A549 (cell line): ENCODE results near the gene C1orf21. TPM values are rescaled to one million over a fixed set of nuclear protein-coding genes. Genes with fewer than 3 reads are reported as not detected.

Experiments
- ATAC-seq, 2 experiments: fragments of 200-7000 bp in 1 of 2; fragments of >200 bp in 1 of 2; cut with Nextera tagmentation in 1 of 2; cut with Tn5 transposase in 1 of 2; 3 replicates each; pipeline versions ENCODE4 v1.8.0 to v1.9.1; 2018 to 2020; ENCODE audit warnings: mild to moderate bottlenecking in 1 of 2, moderate library complexity in 1 of 2
- CTCF ChIA-PET: fragments of 300-600 bp; sonication (Branson Sonifier 250); formaldehyde crosslinking; extraction: SDS; loops from one replicate; lab custom pipeline; 2021; ENCODE audit warnings: antibody characterized with exemption, inconsistent platforms; lab: Yijun Ruan, JAX
- POLR2A ChIA-PET: fragments of 350-600 bp; formaldehyde crosslinking; extraction: SDS; loops from one replicate; lab custom pipeline; 2021; ENCODE audit warnings: antibody characterized with exemption, inconsistent platforms; lab: Yijun Ruan, JAX
- DNase-seq, 2 experiments: peaks; one replicate each; pipeline versions ENCODE4 v3.0.0 to v3.0.0-alpha.2; 2011 to 2016; ENCODE audit warnings: low read depth in 1 of 2, low spot score in 1 of 2
- FAIRE-seq: peaks from 2 replicates; lab custom pipeline; 2011; peaks lifted over from hg19 to GRCh38; lab: Jason Lieb, UNC
- H3K27ac ChIP-seq, 2 experiments: fragments of >200 bp; sonication (Bioruptor Twin); formaldehyde crosslinking; 3 replicates each; pipeline ENCODE4 v1.5.1; 2016 to 2017
- H3K4me1 ChIP-seq: fragments of >200 bp; sonication (Bioruptor Twin); formaldehyde crosslinking; 3 replicates; pipeline ENCODE4 v1.6.1; 2016
- H3K4me2 ChIP-seq: fragments of >200 bp; sonication (Bioruptor Twin); formaldehyde crosslinking; 3 replicates; pipeline ENCODE4 v1.6.1; 2016
- H3K4me3 ChIP-seq: fragments of >200 bp; sonication (Bioruptor Twin); formaldehyde crosslinking; 3 replicates; pipeline ENCODE4 v1.5.1; 2016
- H3K9me3 ChIP-seq: fragments of >200 bp; sonication (Bioruptor Twin); formaldehyde crosslinking; 3 replicates; pipeline ENCODE4 v1.6.1; 2016
- CEBPB ChIP-seq, 2 experiments: fragments of >200 bp in 1 of 2; sonication (Bioruptor Twin) in 1 of 2; formaldehyde crosslinking in 1 of 2; IDR thresholded peaks; 2 replicates each; pipeline ENCODE4 v1.6.1; 2012 to 2016
- CHD2 ChIP-seq: fragments of 150-350 bp; IDR thresholded peaks from 2 replicates; pipeline ENCODE4 v1.6.1; 2014; ENCODE audit warnings: low read length; ENCODE audit not compliant: partially characterized antibody
- EHF ChIP-seq: fragments of 250-450 bp; sonication (Bioruptor Pico); IDR thresholded peaks from 2 replicates; pipeline ENCODE4 v1.5.0; 2020; ENCODE audit warnings: mild to moderate bottlenecking
- EP300 ChIP-seq, 2 experiments: fragments of >200 bp; sonication (Bioruptor Twin); formaldehyde crosslinking; IDR thresholded peaks; 2 replicates in 1 of 2; 3 replicates in 1 of 2; pipeline ENCODE4 v1.6.1; 2016 to 2017
- ESRRA ChIP-seq: fragments of 150-350 bp; IDR thresholded peaks from 2 replicates; pipeline ENCODE4 v1.6.1; 2014; ENCODE audit warnings: mild to moderate bottlenecking, low read length, borderline replicate concordance
- FOSL2 ChIP-seq, 2 experiments: fragments of 450-650 bp in 1 of 2; fragments of >200 bp in 1 of 2; sonication (Bioruptor Twin) in 1 of 2; formaldehyde crosslinking; IDR thresholded peaks; 2 replicates each; pipeline versions ENCODE4 v1.5.0 to v1.6.1; 2016 to 2020; ENCODE audit warnings: mild to moderate bottlenecking in 1 of 2, moderate library complexity in 1 of 2
- GATA3 ChIP-seq: IDR thresholded peaks from 2 replicates; pipeline ENCODE4 v1.6.1; 2012; ENCODE audit warnings: borderline replicate concordance
- HDAC2 ChIP-seq: fragments of 200-600 bp; sonication (generic); IDR thresholded peaks from 2 replicates; pipeline ENCODE4 v1.6.1; 2016
- HOXB13 ChIP-seq: fragments of 250-450 bp; sonication (Bioruptor Pico); IDR thresholded peaks from 2 replicates; pipeline ENCODE4 v1.5.0; 2020; ENCODE audit warnings: low read depth, mild to moderate bottlenecking, moderate library complexity
- HOXB5 ChIP-seq: fragments of 250-450 bp; sonication (Bioruptor Pico); IDR thresholded peaks from 2 replicates; pipeline ENCODE4 v1.5.0; 2020; ENCODE audit warnings: mild to moderate bottlenecking, moderate library complexity
- JUN ChIP-seq, 2 experiments: fragments of >200 bp; sonication (Bioruptor Twin); formaldehyde crosslinking; IDR thresholded peaks; 2 replicates in 1 of 2; 3 replicates in 1 of 2; pipeline ENCODE4 v1.6.1; 2016 to 2017
- JUNB ChIP-seq: fragments of >200 bp; sonication (Bioruptor Twin); formaldehyde crosslinking; IDR thresholded peaks from 2 replicates; pipeline ENCODE4 v1.6.1; 2016
- KDM1A ChIP-seq: fragments of 200-600 bp; sonication (generic); IDR thresholded peaks from 2 replicates; pipeline ENCODE4 v1.6.1; 2016; ENCODE audit warnings: low read depth, mild to moderate bottlenecking
- MAFK ChIP-seq: fragments of 450-650 bp; IDR thresholded peaks from 2 replicates; pipeline ENCODE4 v1.6.1; 2014; ENCODE audit not compliant: partially characterized antibody
- NPAS2 ChIP-seq: fragments of 250-450 bp; sonication (Bioruptor Pico); IDR thresholded peaks from 2 replicates; pipeline ENCODE4 v1.8.0; 2022; ENCODE audit warnings: mild to moderate bottlenecking, moderate library complexity, borderline replicate concordance
- NR3C1 ChIP-seq: fragments of >200 bp; sonication (Bioruptor Twin); formaldehyde crosslinking; IDR thresholded peaks from 3 replicates; pipeline ENCODE4 v1.6.1; 2017
- POLR2AphosphoS2 ChIP-seq: conservative IDR thresholded peaks from 2 replicates; pipeline ENCODE4 v1.6.1; 2012; ENCODE audit warnings: low read length, improper control_type of control experiment, inconsistent platforms
- SMC3 ChIP-seq: fragments of >200 bp; sonication (Bioruptor Twin); formaldehyde crosslinking; IDR thresholded peaks from 3 replicates; pipeline ENCODE4 v1.6.1; 2018; ENCODE audit warnings: inconsistent platforms
- TFCP2L1 ChIP-seq: fragments of 250-450 bp; sonication (Bioruptor Pico); IDR thresholded peaks from 2 replicates; pipeline ENCODE4 v1.5.0; 2021; ENCODE audit warnings: mild to moderate bottlenecking
- ZNF302 ChIP-seq: fragments of 250-450 bp; sonication (Bioruptor Pico); IDR thresholded peaks from 2 replicates; pipeline ENCODE4 v1.9.0; 2021; ENCODE audit warnings: inconsistent platforms, mild to moderate bottlenecking, moderate library complexity
- WGBS: methylation state at CpG from one replicate; pipeline ENCODE4 v1.1.6; 2017; ENCODE audit errors: missing lambda C conversion rate; 5-methylcytosine and 5-hydroxymethylcytosine counted together
- polyA plus RNA-seq, 4 experiments: library from polyadenylated mRNA; depleted of rRNA in 3 of 4; stranded (reverse); fragments of >200 nt; fragmentation: RNase III in 1 of 4; extraction: RNeasy Plus Mini Kit Qiagen cat#74134 plus additional on column Dnase treatment in 1 of 4; gene quantifications; 2 replicates in 3 of 4; 3 replicates in 1 of 4; pipeline ENCODE4 v1.2.3, GENCODE V29; 2011 to 2017
- TF ChIP-seq, protein P1 (sequence below): fragments of >200 bp; sonication (Bioruptor Twin); formaldehyde crosslinking; IDR thresholded peaks from 3 replicates; pipeline ENCODE4 v1.5.1; 2016
- TF ChIP-seq, protein P2 (sequence below): fragments of 150-350 bp; IDR thresholded peaks from 2 replicates; pipeline ENCODE4 v1.6.1; 2014; ENCODE audit warnings: low read depth, mild to moderate bottlenecking, low read length

C1orf21 gene
- polyA plus RNA-seq, 2 of the 4 experiments (the other 2 are of a cell fraction): 11.4 to 11.6 TPM

DNA sequence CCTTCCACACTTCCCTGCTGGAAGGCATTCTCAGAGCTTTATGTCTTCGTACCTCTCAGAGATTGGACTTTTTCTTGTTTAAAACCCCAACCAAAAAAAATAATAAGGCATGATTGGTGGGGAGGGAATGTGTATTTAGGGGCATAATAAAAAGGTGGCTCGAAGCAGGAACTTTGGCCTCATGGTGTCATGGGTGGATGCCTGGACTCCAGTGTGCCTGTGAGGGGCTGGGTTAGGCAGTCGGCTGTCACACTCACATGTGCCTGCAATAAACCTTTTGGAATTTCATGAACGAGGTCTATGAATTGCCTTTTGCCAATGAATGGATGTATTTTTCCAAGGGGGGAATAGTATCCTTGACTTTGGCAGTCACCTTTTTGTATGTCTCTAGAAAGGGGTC is 236.6 kb downstream of the C1orf21 start (continued):
- no peak for TF ChIP-seq HOXB13 (CRISPR knock-in tag)
- no peak for TF ChIP-seq ZNF302
- TF ChIP-seq POLR2AphosphoS2: no peak
- TF ChIP-seq GATA3: no peak
- TF ChIP-seq JUNB: no peak
- no peak for TF ChIP-seq NR3C1
- TF ChIP-seq, protein P1, sequence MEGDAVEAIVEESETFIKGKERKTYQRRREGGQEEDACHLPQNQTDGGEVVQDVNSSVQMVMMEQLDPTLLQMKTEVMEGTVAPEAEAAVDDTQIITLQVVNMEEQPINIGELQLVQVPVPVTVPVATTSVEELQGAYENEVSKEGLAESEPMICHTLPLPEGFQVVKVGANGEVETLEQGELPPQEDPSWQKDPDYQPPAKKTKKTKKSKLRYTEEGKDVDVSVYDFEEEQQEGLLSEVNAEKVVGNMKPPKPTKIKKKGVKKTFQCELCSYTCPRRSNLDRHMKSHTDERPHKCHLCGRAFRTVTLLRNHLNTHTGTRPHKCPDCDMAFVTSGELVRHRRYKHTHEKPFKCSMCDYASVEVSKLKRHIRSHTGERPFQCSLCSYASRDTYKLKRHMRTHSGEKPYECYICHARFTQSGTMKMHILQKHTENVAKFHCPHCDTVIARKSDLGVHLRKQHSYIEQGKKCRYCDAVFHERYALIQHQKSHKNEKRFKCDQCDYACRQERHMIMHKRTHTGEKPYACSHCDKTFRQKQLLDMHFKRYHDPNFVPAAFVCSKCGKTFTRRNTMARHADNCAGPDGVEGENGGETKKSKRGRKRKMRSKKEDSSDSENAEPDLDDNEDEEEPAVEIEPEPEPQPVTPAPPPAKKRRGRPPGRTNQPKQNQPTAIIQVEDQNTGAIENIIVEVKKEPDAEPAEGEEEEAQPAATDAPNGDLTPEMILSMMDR: no peak

DNA sequence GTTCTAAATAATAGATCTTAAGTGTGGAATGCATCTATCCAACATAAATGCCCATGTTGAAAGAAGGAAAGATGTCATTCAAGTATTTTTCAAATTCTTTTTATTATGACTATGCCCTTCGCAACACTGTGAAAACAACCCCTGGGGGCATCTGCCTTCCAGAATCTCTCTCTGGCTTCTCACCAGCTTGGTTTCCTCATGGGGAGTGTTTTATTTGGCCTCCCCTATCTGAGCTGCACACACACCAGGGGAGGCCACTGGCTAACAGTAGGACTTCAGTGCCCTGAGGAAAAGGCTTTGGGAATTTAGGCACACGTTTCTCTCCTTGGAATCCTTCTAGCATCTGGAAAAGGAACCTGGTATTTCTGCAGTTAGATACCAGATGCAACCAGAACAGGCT is 237.2 kb downstream of the C1orf21 start:
- no peak for FAIRE-seq
- H3K4me2 ChIP-seq: peak overlapping the region; percentile 40; the same call in 2 of the 3 replicates
- TF ChIP-seq GATA3: peak; percentile 30; the same call in 1 of the 2 replicates
- peak; percentile 17 to 25; a peak in 1 of 4 replicates for TF ChIP-seq CEBPB (IDR thresholded peaks at IDR 0.05)
- TF ChIP-seq SMC3: no peak
- TF ChIP-seq CHD2: no peak
- peak in 1 of 2 experiments; percentile 40; a peak in 1 of 5 replicates for TF ChIP-seq JUN (IDR thresholded peaks at IDR 0.05)
- TF ChIP-seq TFCP2L1 (CRISPR knock-in tag): no peak
- 0 out of 2 replicates have a peak, but pooled peaks have one; percentile 12 for TF ChIP-seq JUNB
- peak; percentile 33 to 82; a peak in 3 of 5 replicates for TF ChIP-seq EP300 (IDR thresholded peaks at IDR 0.05)
- TF ChIP-seq EHF (CRISPR knock-in tag): no peak
- POLR2A ChIA-PET: no interaction called here
- no peaks in the 10 kb centered on the region for H3K9me3 ChIP-seq
- peaks cover 45% of the 10 kb centered on the region for H3K4me1 ChIP-seq
- peak overlapping the region; percentile 55 to 65 for H3K27ac ChIP-seq
- CTCF ChIA-PET: no interaction called here
- peak in 1 of 2 experiments; percentile 32 for DNase-seq
- 15% methylated on average over 2 of the region's 2 CpGs for WGBS
- H3K4me3 ChIP-seq: no peak overlapping the region
- peak; percentile 47 to 53; a peak in 2 of 6 replicates for ATAC-seq

DNA sequence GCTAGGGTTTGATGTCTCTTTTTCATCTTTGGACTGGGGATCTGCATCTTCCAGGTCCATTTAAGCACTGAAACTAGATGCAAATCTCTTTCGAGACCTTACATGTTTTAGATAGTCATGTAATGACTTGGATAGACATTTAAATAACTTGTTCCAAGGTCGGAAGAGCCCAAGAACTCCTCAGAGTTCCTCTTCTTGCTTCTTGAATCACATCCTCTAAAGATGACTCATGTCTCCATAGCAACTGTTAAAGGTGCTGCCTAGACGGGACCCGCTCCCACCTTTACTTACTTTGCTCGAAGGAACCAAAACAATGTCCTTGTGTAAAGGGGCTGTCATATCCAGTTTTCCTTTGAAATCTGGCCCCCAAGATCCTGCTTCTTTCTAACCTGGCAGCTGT is 237.8 kb downstream of the C1orf21 start:
- Histone ChIP-seq H3K4me3 (no peak overlapping the region), H3K27ac (peak overlapping the region; percentile 55 to 65), H3K4me1 (peaks cover 45% of the 10 kb centered on the region), H3K9me3 (no peaks in the 10 kb centered on the region), H3K4me2 (peak overlapping the region; percentile 40; the same call in 2 of the 3 replicates)
- ChIA-PET CTCF (interaction anchor here (2.5 kb wide), 1 partner anchor 39 kb away, joined by 8 read pairs; no protein-coding TSS in a partner anchor), POLR2A (no interaction called here)
- DNase-seq: no peak
- no peak for ATAC-seq
- FAIRE-seq: no peak
- no peak for TF ChIP-seq FOSL2 (IDR thresholded peaks at IDR 0.05)
- TF ChIP-seq FOSL2 (CRISPR knock-in tag; IDR thresholded peaks at IDR 0.05): peak; percentile 52; the same call in 1 of the 2 replicates
- no peak for TF ChIP-seq ESRRA
- 58% methylated on average over 5 of the region's 5 CpGs for WGBS

DNA sequence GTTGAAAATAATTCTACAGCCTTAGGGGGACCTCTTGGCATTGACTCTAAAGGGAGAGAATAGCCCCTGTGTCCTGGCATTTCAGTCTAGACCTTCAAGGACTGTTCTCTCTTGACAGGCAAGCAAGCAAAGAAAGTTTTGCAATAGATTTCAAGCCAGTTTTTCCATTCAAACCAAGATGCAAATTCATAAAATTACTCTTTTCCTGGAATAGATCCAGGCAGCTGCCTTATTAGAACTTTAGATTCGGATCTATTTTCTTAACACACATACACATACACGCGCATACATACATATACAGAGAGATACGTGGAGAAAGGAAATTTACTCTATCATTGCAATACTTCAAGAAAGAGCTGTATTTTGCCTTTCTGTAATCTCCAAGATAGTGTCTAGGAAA is 238.4 kb downstream of the C1orf21 start:
- FAIRE-seq: no peak
- Histone ChIP-seq H3K4me2 (no peak overlapping the region), H3K4me1 (peaks cover 45% of the 10 kb centered on the region), H3K9me3 (no peaks in the 10 kb centered on the region), H3K4me3 (no peak overlapping the region), H3K27ac (peak overlapping the region; percentile 40 to 65; a peak in 4 of 6 replicates)
- WGBS: 83% methylated on average over 4 of the region's 4 CpGs
- no peak for TF ChIP-seq MAFK
- TF ChIP-seq, protein P1: no peak
- TF ChIP-seq NPAS2: no peak
- no peak for TF ChIP-seq HDAC2
- no peak for TF ChIP-seq KDM1A
- TF ChIP-seq EP300 (IDR thresholded peaks at IDR 0.05): no peak
- no peak for TF ChIP-seq HOXB5
- TF ChIP-seq, protein P2, sequence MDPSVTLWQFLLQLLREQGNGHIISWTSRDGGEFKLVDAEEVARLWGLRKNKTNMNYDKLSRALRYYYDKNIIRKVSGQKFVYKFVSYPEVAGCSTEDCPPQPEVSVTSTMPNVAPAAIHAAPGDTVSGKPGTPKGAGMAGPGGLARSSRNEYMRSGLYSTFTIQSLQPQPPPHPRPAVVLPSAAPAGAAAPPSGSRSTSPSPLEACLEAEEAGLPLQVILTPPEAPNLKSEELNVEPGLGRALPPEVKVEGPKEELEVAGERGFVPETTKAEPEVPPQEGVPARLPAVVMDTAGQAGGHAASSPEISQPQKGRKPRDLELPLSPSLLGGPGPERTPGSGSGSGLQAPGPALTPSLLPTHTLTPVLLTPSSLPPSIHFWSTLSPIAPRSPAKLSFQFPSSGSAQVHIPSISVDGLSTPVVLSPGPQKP: no peak
- no peak for ATAC-seq
- POLR2A ChIA-PET: no interaction called here
- no peak for DNase-seq
- CTCF ChIA-PET: interaction anchor here (2.5 kb wide), 1 partner anchor 39 kb away, joined by 8 read pairs; no protein-coding TSS in a partner anchor
